GM12892 (cell line): ENCODE data around the gene PHPT1.

ENCODE experiments used
- POLR2A ChIP-seq: IDR thresholded peaks from 2 replicates; pipeline ENCODE4 v1.6.1; 2011; ENCODE audit warnings: low read depth, low read length, control low read depth
- POLR2AphosphoS5 ChIP-seq: IDR thresholded peaks from 2 replicates; pipeline ENCODE4 v1.6.1; 2011; ENCODE audit warnings: low read depth, low read length, control low read depth
- TAF1 ChIP-seq: IDR thresholded peaks from 2 replicates; pipeline ENCODE4 v1.6.1; 2011; ENCODE audit warnings: low read depth, mild to moderate bottlenecking, control low read depth, low read length, borderline replicate concordance

DNA sequence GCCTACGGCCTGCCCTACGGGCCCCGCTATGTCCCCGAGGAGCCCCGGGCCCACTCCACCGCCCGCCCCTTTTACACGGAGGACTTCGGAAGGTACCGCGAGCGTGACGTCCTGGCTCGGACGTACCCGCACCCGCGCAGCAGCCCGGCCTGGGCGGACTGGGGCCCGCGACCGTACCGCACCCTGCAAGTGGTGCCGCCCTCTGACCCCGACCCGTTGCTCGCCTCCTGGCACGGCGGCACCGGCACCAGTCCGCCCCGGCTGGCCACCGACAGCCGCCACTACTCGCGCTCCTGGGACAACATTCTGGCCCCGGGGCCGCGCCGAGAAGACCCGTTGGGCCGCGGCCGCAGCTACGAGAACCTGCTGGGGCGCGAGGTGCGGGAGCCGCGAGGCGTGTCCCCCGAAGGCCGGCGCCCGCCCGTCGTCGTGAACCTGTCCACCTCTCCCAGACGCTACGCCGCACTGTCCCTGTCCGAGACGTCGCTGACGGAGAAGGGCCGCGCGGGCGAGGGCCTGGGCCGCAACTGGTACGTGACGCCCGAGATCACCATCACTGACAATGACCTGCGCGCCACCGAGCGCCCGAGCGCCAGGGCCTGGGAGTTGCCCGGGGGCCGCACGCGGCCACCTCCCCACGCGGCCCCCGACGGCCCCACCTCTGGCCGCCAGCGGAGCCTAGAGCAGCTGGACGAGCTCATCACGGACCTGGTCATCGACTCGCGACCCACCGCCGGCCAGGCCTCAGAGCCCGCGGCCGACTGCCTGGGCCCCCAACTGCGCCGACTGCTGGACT is 3.5 kb upstream of the PHPT1 start:
- no peak for TF ChIP-seq POLR2AphosphoS5
- no peak for TF ChIP-seq POLR2A
- TF ChIP-seq TAF1, result no peak
